Naive thymus-derived CD4-positive, alpha-beta T cell (primary cell): Measurements from ENCODE around the gene FBXO27. TPM values are rescaled to one million over a fixed set of nuclear protein-coding genes. Genes with fewer than 3 reads are reported as not detected.

Experiments
- ATAC-seq: fragments of 150-1000 bp; cut with Tn5 transposase; 2 replicates; pipeline ENCODE4 v1.10.0; 2021; ENCODE audit warnings: mild to moderate bottlenecking, moderate library complexity
- CTCF ChIA-PET: fragments of 350-600 bp; sonication (Branson Sonifier 250); formaldehyde crosslinking; loops from one replicate; lab custom pipeline; 2021; ENCODE audit warnings: antibody characterized with exemption; lab: Charles Lee
- POLR2A ChIA-PET: fragments of 350-600 bp; sonication (Branson Sonifier 250); formaldehyde crosslinking; loops from one replicate; lab custom pipeline; 2021; ENCODE audit warnings: antibody characterized with exemption, inconsistent platforms; lab: Charles Lee
- DNase-seq, 9 donors: peaks; one replicate each; pipeline versions ENCODE4 v3.0.0 to v3.0.0-alpha.2; 2020 to 2022; ENCODE audit warnings: mixed read lengths in 1 of 9
- H3K27ac ChIP-seq: one replicate; pipeline ENCODE4 v1.7.0; 2013; ENCODE audit warnings: mild to moderate bottlenecking, low read depth, low read length, moderate library complexity
- H3K27me3 ChIP-seq, 2 donors: one replicate each; pipeline ENCODE4 v1.7.0; 2013; ENCODE audit warnings: low read length in 2 of 2, mild to moderate bottlenecking in 2 of 2, moderate library complexity in 2 of 2; ENCODE audit not compliant: control insufficient read depth in 2 of 2, insufficient read depth in 2 of 2
- H3K36me3 ChIP-seq, 3 experiments: 1 replicate in 2 of 3; 2 replicates in 1 of 3; pipeline ENCODE4 v1.7.0; 2013; ENCODE audit warnings: low read length in 3 of 3, mild to moderate bottlenecking in 3 of 3, moderate library complexity in 1 of 3; ENCODE audit not compliant: insufficient read depth in 3 of 3, control insufficient read depth in 2 of 3
- H3K4me1 ChIP-seq, 2 donors: one replicate each; pipeline ENCODE4 v1.7.0; 2013; ENCODE audit warnings: low read length in 2 of 2, mild to moderate bottlenecking in 2 of 2, moderate library complexity in 1 of 2; ENCODE audit not compliant: control insufficient read depth in 2 of 2, insufficient read depth in 2 of 2
- H3K4me3 ChIP-seq: 2 replicates; pipeline ENCODE4 v1.7.0; 2013; ENCODE audit warnings: mild to moderate bottlenecking, low read length
- H3K9me3 ChIP-seq, 3 experiments: 1 replicate in 2 of 3; 2 replicates in 1 of 3; pipeline ENCODE4 v1.7.0; 2013; ENCODE audit warnings: low read length in 3 of 3; ENCODE audit not compliant: control insufficient read depth in 2 of 3
- H3K27ac Mint-ChIP-seq, 9 donors: one replicate each; pipeline ENCODE4 v1.8.0; 2020 to 2022; ENCODE audit warnings: mixed read lengths in 9 of 9, mild to moderate bottlenecking in 8 of 9, moderate library complexity in 5 of 9, inconsistent platforms in 2 of 9
- H3K27me3 Mint-ChIP-seq, 5 donors: one replicate each; pipeline ENCODE4 v1.8.0; 2021 to 2022; ENCODE audit warnings: mixed read lengths in 5 of 5, mild to moderate bottlenecking in 1 of 5
- H3K36me3 Mint-ChIP-seq, 5 donors: one replicate each; pipeline ENCODE4 v1.8.0; 2020 to 2022; ENCODE audit warnings: mixed read lengths in 5 of 5, mild to moderate bottlenecking in 3 of 5, inconsistent platforms in 1 of 5
- H3K4me1 Mint-ChIP-seq, 7 donors: one replicate each; pipeline ENCODE4 v1.8.0; 2020 to 2022; ENCODE audit warnings: mixed read lengths in 7 of 7, mild to moderate bottlenecking in 3 of 7, inconsistent platforms in 1 of 7
- H3K4me3 Mint-ChIP-seq, 10 donors: one replicate each; pipeline ENCODE4 v1.8.0; 2020 to 2022; ENCODE audit warnings: mild to moderate bottlenecking in 10 of 10, mixed read lengths in 10 of 10, moderate library complexity in 6 of 10, inconsistent platforms in 2 of 10
- H3K9me3 Mint-ChIP-seq, 11 donors: one replicate each; pipeline ENCODE4 v1.8.0; 2020 to 2022; ENCODE audit warnings: mixed read lengths in 11 of 11, mild to moderate bottlenecking in 4 of 11, inconsistent platforms in 1 of 11, moderate library complexity in 1 of 11
- intact Hi-C, 2 donors: fragments of 100-400 bp; cut with micrococcal nuclease; formaldehyde crosslinking; loops; one replicate each; pipeline ENCODE4 v1.15.1; 2023
- polyA plus RNA-seq, 2 donors: library from polyadenylated mRNA; unstranded; fragments of 300-500 nt; fragmentation: Illumina TruSeq; gene quantifications; one replicate each; pipeline ENCODE4 v1.2.3, GENCODE V29; 2021
- total RNA-seq, 6 experiments: library from RNA in 5 of 6; stranded (reverse) in 5 of 6; gene quantifications; 1 replicate in 5 of 6; 2 replicates in 1 of 6; pipeline ENCODE4 v1.2.3 and lab custom pipeline; 2021 to 2026

FBXO27 gene
- total and polyA plus RNA-seq, 7 experiments from 2014 or later = 0.35 to 0.48 (median 0.39) TPM; not detected in 4

DNA sequence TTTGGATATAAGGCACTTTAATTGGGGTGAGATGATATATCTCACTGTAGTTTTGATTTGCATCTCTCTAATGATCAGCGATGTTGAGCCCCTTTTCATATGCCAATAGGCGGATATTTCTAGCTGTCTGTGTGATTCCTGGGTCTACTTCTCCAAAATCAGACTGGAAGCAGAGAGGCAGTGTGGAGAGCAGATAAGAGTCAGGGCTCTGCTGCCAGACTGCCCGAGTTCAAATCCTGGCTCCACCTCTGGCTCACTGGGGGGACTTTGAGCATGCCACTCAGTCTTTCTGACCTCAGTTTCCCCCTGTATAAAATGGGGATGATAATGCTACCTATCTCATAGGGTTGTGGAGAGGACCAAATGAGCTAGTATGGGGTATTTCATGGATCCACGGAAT lies 27.8 kb upstream of the FBXO27 start:
- Mint-ChIP-seq H3K4me1 (peaks cover 0 to 9% (median 4%) of the 10 kb centered on the region in 7 donors), H3K27ac (no peak overlapping the region), H3K9me3 (peaks cover 0 to 3% (median 0%) of the 10 kb centered on the region in 11 donors), H3K36me3 (no peaks in the 10 kb centered on the region), H3K4me3 (no peak overlapping the region), H3K27me3 (peaks cover 0 to 8% (median 0%) of the 10 kb centered on the region in 5 donors)
- no peaks in the 10 kb centered on the region for H3K36me3 ChIP-seq
- H3K27me3 ChIP-seq = no peaks in the 10 kb centered on the region
- DNase-seq (no peak), ATAC-seq (no peak)
- CTCF ChIA-PET = no interaction called here
- POLR2A ChIA-PET = no interaction called here
- no peak overlapping the region for H3K27ac ChIP-seq
- H3K4me1 ChIP-seq = no peaks in the 10 kb centered on the region
- no peaks in the 10 kb centered on the region for H3K9me3 ChIP-seq
- intact Hi-C loops = no loop called here
- no peak overlapping the region for H3K4me3 ChIP-seq

DNA sequence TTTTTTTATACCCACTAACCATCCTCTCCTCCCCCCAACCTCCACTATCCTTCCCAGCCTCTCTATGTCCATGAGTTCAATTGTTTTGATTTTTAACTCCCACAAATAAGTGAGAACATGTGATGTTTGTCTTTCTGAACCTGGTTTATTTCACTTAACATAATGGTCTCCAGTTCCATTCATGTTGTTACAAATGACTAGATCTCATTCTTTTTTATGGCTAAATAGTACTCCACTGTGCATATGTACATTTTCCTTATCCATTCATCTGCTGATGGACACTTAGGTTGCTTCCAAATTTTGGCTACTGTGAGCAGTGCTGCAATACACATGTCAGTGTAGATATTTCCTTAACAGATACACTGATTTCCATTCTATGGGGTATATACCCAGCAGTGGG lies 27.0 kb upstream of the FBXO27 start:
- Histone ChIP-seq H3K9me3 (no peaks in the 10 kb centered on the region), H3K27ac (no peak overlapping the region), H3K36me3 (no peaks in the 10 kb centered on the region), H3K27me3 (no peaks in the 10 kb centered on the region), H3K4me1 (no peaks in the 10 kb centered on the region), H3K4me3 (no peak overlapping the region)
- H3K27me3 Mint-ChIP-seq = peaks cover 0 to 8% (median 0%) of the 10 kb centered on the region in 5 donors
- DNase-seq (no peak), ATAC-seq (no peak)
- H3K4me3 Mint-ChIP-seq = no peak overlapping the region
- H3K36me3 Mint-ChIP-seq = no peaks in the 10 kb centered on the region
- peaks cover 0 to 3% (median 0%) of the 10 kb centered on the region in 11 donors for H3K9me3 Mint-ChIP-seq
- ChIA-PET POLR2A (no interaction called here), CTCF (no interaction called here)
- H3K27ac Mint-ChIP-seq = no peak overlapping the region
- intact Hi-C loops = no loop called here
- H3K4me1 Mint-ChIP-seq = peaks cover 0 to 9% (median 4%) of the 10 kb centered on the region in 7 donors

DNA sequence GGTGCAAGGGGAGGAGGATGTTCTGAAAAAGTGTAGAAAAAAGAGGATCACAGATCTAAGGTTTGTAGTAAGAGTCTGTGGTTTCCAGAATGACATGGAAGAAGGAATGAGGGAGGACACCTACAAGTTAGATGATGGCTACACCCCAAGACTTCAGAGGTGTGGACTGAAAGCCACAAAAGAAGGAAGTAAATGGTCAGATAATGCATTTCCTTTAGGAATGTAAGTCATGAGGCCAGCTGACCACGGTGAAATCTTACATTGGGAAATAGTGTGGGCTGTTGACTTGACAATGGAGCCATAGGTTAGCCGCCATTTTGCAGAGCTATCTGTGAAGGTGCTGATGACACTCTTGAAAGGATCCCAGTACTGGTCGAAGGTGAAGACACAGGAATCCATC lies 25.3 kb upstream of the FBXO27 start:
- no peak for ATAC-seq
- H3K4me1 Mint-ChIP-seq = peaks cover 0 to 9% (median 4%) of the 10 kb centered on the region in 7 donors

DNA sequence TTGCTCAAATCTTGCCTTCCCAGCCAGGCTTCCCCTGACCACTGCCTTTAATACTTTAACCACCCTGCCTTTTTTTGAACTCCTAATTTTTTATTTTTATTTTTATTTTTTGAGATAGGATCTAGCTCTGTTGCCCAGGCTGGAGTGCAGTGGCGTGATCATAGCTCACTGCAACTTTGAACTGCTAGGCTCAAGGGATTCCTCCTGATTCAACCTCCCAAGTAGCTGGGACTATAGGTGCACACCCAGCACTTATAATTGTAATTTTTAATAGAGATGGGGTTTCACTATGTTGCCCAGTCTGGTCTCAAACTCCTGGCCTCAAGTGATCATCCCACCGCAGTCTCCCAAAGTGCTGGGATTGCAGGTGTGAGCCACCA lies 21.7 kb upstream of the FBXO27 start:
- ATAC-seq (no peak), DNase-seq (no peak)
- Mint-ChIP-seq H3K27ac (peak overlapping the region in 1 of 9 donors; percentile 58), H3K27me3 (peaks cover 0 to 1% (median 0%) of the 10 kb centered on the region in 5 donors), H3K36me3 (no peaks in the 10 kb centered on the region), H3K4me1 (no peaks in the 10 kb centered on the region), H3K4me3 (no peak overlapping the region), H3K9me3 (peaks cover 0 to 5% (median 0%) of the 10 kb centered on the region in 11 donors)
- Histone ChIP-seq H3K27ac (no peak overlapping the region), H3K27me3 (no peaks in the 10 kb centered on the region), H3K4me1 (no peaks in the 10 kb centered on the region), H3K4me3 (no peak overlapping the region), H3K9me3 (no peaks in the 10 kb centered on the region), H3K36me3 (no peaks in the 10 kb centered on the region)
- ChIA-PET CTCF (interaction anchor here (0.7 kb wide), 2 partner anchors 9 to 56 kb away, joined by 3 read pairs; no protein-coding TSS in a partner anchor), POLR2A (interaction anchor here (0.6 kb wide), 1 partner anchor 59 kb away, joined by 7 read pairs; no protein-coding TSS in a partner anchor)
- intact Hi-C loops = loop anchor here in 1 of 2 donors (5.0 kb wide), 3 partner anchors 33 to 478 kb away; partner anchors contain the start of genes EID2B and LRFN1

More for the DNA sequence above, 25.3 kb upstream of the FBXO27 start:
- CTCF ChIA-PET = interaction anchor here (0.5 kb wide), 1 partner anchor 230 kb away, joined by 3 read pairs; no protein-coding TSS in a partner anchor
- Mint-ChIP-seq H3K27me3 (peaks cover 0 to 8% (median 0%) of the 10 kb centered on the region in 5 donors), H3K27ac (no peak overlapping the region), H3K4me3 (no peak overlapping the region), H3K36me3 (no peaks in the 10 kb centered on the region), H3K9me3 (peaks cover 0 to 3% (median 0%) of the 10 kb centered on the region in 11 donors)
- Histone ChIP-seq H3K27ac (no peak overlapping the region), H3K27me3 (no peaks in the 10 kb centered on the region), H3K4me1 (no peaks in the 10 kb centered on the region), H3K9me3 (no peaks in the 10 kb centered on the region), H3K36me3 (no peaks in the 10 kb centered on the region), H3K4me3 (no peak overlapping the region)
- intact Hi-C loops = no loop called here
- POLR2A ChIA-PET = interaction anchor here (0.5 kb wide), 1 partner anchor 327 kb away, joined by 4 read pairs; no protein-coding TSS in a partner anchor
- no peak for DNase-seq

DNA sequence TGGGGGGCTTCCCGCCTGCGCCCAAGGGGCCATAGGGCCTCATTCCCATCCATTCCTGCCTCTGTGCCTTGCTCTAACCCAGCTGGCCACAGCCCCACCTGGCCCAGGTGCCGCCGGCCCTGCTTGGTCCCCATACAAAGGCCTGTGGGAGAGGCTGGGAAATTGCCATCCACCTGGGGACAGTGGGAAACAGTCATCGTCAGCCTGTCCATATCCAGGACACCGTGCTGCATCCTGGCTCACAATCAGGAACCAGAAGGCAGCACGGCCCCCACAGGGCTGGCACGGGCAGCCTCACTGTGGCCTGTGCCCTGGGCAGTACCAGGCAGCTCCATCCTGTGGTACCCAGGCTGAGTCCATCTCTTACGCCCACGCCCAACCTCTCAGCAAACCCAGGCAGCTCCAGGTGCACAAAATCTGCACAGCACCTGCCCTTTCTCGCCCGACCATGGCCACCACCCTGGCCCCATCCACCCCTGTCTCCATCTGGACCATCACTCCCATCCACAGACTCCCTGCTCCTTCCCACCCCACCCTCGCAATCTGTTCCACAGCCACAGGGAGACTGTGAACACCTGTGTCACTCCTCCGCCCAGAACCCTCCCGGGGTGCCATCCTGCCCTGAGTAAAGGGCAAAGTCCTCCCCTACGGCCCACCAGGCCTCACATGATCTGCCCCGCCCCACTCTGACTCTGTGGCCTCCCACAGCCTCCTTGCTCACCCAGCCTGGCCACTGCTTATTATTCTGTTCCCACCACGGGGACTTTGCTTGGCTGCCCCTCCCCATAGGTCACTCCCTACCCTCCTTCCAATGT lies 21.1 kb upstream of the FBXO27 start:
- intact Hi-C loops = loop anchor here in 1 of 2 donors (5.0 kb wide), 3 partner anchors 34 to 479 kb away; partner anchors contain the start of genes EID2B and LRFN1
- no peak overlapping the region for H3K4me3 Mint-ChIP-seq
- H3K9me3 ChIP-seq = no peaks in the 10 kb centered on the region
- H3K36me3 ChIP-seq = no peaks in the 10 kb centered on the region
- H3K4me1 ChIP-seq = no peaks in the 10 kb centered on the region
- H3K36me3 Mint-ChIP-seq = no peaks in the 10 kb centered on the region
- H3K27ac ChIP-seq = no peak overlapping the region
- ATAC-seq = no peak
- no peaks in the 10 kb centered on the region for H3K4me1 Mint-ChIP-seq
- no peak overlapping the region for H3K27ac Mint-ChIP-seq
- H3K27me3 ChIP-seq = no peaks in the 10 kb centered on the region
- no peak overlapping the region for H3K4me3 ChIP-seq
- peaks cover 0 to 5% (median 0%) of the 10 kb centered on the region in 11 donors for H3K9me3 Mint-ChIP-seq
- CTCF ChIA-PET = interaction anchor here (0.6 kb wide), 1 partner anchor 354 kb away, joined by 3 read pairs; no protein-coding TSS in a partner anchor
- DNase-seq = no peak
- POLR2A ChIA-PET = interaction anchor here (0.6 kb wide), 1 partner anchor 60 kb away, joined by 7 read pairs; no protein-coding TSS in a partner anchor
- H3K27me3 Mint-ChIP-seq = peaks cover 0 to 3% (median 0%) of the 10 kb centered on the region in 5 donors

DNA sequence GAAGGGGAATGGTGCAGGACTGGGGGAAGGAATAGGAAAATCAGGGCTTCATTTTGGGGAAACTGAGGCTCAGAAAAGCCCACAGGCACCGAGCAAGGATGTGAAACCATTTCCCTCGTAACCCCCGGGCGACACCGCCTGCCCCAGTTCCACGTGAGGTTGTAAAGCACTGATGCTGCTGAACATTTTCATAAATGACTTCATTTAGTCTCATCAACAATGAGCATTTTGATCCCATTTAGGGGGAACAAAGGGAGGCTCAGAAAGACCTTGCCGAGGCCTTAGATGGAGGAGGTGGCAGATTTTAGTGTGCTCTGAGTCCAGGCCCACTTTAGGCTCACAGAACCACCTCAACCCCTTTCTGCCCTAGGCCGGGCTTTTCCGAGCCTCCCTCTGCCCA lies 20.5 kb upstream of the FBXO27 start:
- ChIA-PET CTCF (interaction anchor here (0.6 to 2.1 kb wide), 3 partner anchors 30 to 354 kb away, joined by 3 to 5 read pairs (median 3); no protein-coding TSS in a partner anchor), POLR2A (no interaction called here)
- DNase-seq (no peak), ATAC-seq (no peak)
- Mint-ChIP-seq H3K36me3 (no peaks in the 10 kb centered on the region), H3K27ac (no peak overlapping the region), H3K27me3 (peaks cover 0 to 3% (median 0%) of the 10 kb centered on the region in 5 donors), H3K4me1 (no peaks in the 10 kb centered on the region), H3K4me3 (no peak overlapping the region), H3K9me3 (peaks cover 0 to 5% (median 0%) of the 10 kb centered on the region in 11 donors)
- no peaks in the 10 kb centered on the region for H3K27me3 ChIP-seq
- no peaks in the 10 kb centered on the region for H3K9me3 ChIP-seq
- no peaks in the 10 kb centered on the region for H3K36me3 ChIP-seq
- no peak overlapping the region for H3K4me3 ChIP-seq
- H3K4me1 ChIP-seq = no peaks in the 10 kb centered on the region
- intact Hi-C loops = loop anchor here in 1 of 2 donors (1.0 to 5.0 kb wide), 5 partner anchors 20 to 479 kb away; partner anchors contain the start of genes EID2B and LRFN1
- no peak overlapping the region for H3K27ac ChIP-seq
